Lung (tissue), 12 donors: ENCODE results near the gene PLB1. TPM values are rescaled to one million over a fixed set of nuclear protein-coding genes. Genes with fewer than 3 reads are reported as not detected.

Source experiments
- ATAC-seq: fragments of 200-7000 bp; cut with Tn5 transposase; one replicate; pipeline ENCODE4 v1.9.1; 2020; ENCODE audit warnings: moderate number of reproducible peaks; ENCODE audit not compliant: insufficient read depth, low FRiP score
- DNase-seq, 3 donors: peaks; one replicate each; pipeline ENCODE4 v3.0.0-alpha.2; 2013 to 2017
- H3K27ac ChIP-seq, 2 donors: one replicate each; pipeline ENCODE4 v1.5.1; 2013; ENCODE audit warnings: mild to moderate bottlenecking in 2 of 2, moderate library complexity in 2 of 2, control low read depth in 1 of 2, inconsistent platforms in 1 of 2, low read depth in 1 of 2, low read length in 1 of 2
- H3K27me3 ChIP-seq, 3 donors: one replicate each; pipeline ENCODE4 v1.5.1; 2013; ENCODE audit warnings: low read length in 2 of 3; ENCODE audit not compliant: control insufficient read depth in 3 of 3, insufficient read depth in 3 of 3
- H3K36me3 ChIP-seq, 4 donors: one replicate each; pipeline ENCODE4 v1.5.1; 2013; ENCODE audit warnings: low read length in 4 of 4, mild to moderate bottlenecking in 1 of 4, moderate library complexity in 1 of 4; ENCODE audit not compliant: control insufficient read depth in 4 of 4, insufficient read depth in 4 of 4
- H3K4me1 ChIP-seq, 5 donors: one replicate each; pipeline ENCODE4 v1.5.1; 2013; ENCODE audit warnings: low read length in 5 of 5, mild to moderate bottlenecking in 2 of 5, moderate library complexity in 1 of 5; ENCODE audit not compliant: control insufficient read depth in 5 of 5, insufficient read depth in 5 of 5
- H3K4me3 ChIP-seq: one replicate; pipeline ENCODE4 v1.5.1; 2013; ENCODE audit warnings: mild to moderate bottlenecking, control low read depth, moderate library complexity
- H3K9ac ChIP-seq, 2 donors: one replicate each; pipeline ENCODE4 v1.5.1; 2013; ENCODE audit warnings: low read length in 2 of 2, control low read depth in 1 of 2; ENCODE audit not compliant: insufficient read depth in 1 of 2
- H3K9me3 ChIP-seq, 4 donors: one replicate each; pipeline ENCODE4 v1.5.1; 2013; ENCODE audit warnings: low read length in 3 of 4, mild to moderate bottlenecking in 1 of 4, moderate library complexity in 1 of 4; ENCODE audit not compliant: control insufficient read depth in 4 of 4, insufficient read depth in 3 of 4
- WGBS, 2 donors: extraction: QIAGEN DNeasy Blood & Tissue Kit; methylation state at CpG; one replicate each; pipeline ENCODE4 v1.1.7; 2013; 5-methylcytosine and 5-hydroxymethylcytosine counted together
- polyA plus RNA-seq, 2 donors: library from polyadenylated mRNA; stranded (reverse); fragments of 200-250 nt; gene quantifications; one replicate each; pipeline ENCODE4 v1.2.1, GENCODE V29; 2013
- total RNA-seq, 2 donors: library from RNA; depleted of rRNA in 1 of 2; stranded (reverse); fragments of >200 nt in 1 of 2; gene quantifications; one replicate each; pipeline ENCODE4 v1.2.1, GENCODE V29; 2014 to 2021
- TF ChIP-seq, protein P1 (sequence below): IDR thresholded peaks from 2 replicates; pipeline ENCODE4 v1.5.1; 2012; ENCODE audit warnings: mild to moderate bottlenecking; ENCODE audit errors: control extremely low read depth, extremely low read depth
- donor health status: control.
- donor health status: control.
- donor health status: Bipolar disorder and iron deficiency.
- donor health status: healthy.
- donor health status: DM: yes; HTN: yes; CAD: no.

The PLB1 gene
- total and polyA plus RNA-seq, 4 donors, result 1.0 to 10.3 (median 6.7) TPM

DNA sequence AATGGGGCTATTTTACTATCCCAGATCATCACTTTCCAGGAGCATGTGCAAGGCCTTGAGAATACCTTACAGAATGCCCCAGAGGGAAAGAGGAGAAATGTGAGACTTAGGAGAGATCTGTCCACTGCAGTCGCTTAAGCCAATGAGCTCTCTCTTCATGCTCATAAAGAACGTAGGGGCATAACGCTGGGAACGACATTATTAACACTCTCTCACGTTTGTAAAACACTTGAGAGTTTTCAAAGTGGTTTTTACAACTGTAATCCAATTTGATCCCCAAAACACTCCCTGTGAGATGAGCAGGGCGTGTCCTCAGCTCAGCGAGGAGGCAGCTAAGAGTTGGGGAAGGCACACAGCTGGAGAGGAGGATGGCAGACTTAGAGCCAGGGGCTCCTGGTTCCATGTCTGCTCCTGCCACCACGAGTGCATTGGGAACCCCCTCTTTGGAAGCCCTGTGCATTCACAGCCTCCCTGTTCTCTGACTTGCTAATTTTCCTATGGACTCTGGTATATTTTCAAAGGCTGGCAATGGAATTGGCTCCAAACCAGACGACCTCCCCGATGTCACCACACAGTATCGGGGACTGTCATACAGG, 97.4 kb downstream of the PLB1 start:
- H3K36me3 ChIP-seq, result no peaks in the 10 kb centered on the region
- ATAC-seq, result no peak
- 80 to 86% methylated on average over 11 of the region's 11 CpGs for WGBS, 2 donors
- H3K9me3 ChIP-seq, result no peaks in the 10 kb centered on the region
- no peak for DNase-seq
- no peak overlapping the region for H3K4me3 ChIP-seq
- H3K4me1 ChIP-seq, result peaks cover 0 to 8% (median 4%) of the 10 kb centered on the region in 5 donors
- H3K9ac ChIP-seq, result no peak overlapping the region
- H3K27ac ChIP-seq, result no peak overlapping the region
- TF ChIP-seq, protein P1, sequence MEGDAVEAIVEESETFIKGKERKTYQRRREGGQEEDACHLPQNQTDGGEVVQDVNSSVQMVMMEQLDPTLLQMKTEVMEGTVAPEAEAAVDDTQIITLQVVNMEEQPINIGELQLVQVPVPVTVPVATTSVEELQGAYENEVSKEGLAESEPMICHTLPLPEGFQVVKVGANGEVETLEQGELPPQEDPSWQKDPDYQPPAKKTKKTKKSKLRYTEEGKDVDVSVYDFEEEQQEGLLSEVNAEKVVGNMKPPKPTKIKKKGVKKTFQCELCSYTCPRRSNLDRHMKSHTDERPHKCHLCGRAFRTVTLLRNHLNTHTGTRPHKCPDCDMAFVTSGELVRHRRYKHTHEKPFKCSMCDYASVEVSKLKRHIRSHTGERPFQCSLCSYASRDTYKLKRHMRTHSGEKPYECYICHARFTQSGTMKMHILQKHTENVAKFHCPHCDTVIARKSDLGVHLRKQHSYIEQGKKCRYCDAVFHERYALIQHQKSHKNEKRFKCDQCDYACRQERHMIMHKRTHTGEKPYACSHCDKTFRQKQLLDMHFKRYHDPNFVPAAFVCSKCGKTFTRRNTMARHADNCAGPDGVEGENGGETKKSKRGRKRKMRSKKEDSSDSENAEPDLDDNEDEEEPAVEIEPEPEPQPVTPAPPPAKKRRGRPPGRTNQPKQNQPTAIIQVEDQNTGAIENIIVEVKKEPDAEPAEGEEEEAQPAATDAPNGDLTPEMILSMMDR, result no peak
- H3K27me3 ChIP-seq, result no peaks in the 10 kb centered on the region

DNA sequence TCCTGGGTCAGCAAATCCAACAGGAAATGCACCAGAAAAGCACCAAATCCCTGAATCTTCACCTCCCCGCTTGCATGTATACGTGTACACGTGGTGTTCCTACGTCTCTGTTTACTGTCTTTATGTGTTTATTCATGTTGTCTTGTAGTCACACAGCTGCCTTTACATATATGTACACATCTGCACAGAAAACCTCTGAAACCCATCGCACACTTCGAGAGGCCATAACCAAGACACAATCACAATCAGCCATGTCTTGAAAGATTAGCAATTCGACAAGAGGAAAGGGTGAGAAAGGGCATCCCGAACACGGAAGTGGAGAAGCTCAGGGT, 98.1 kb downstream of the PLB1 start:
- Histone ChIP-seq H3K9me3 (no peaks in the 10 kb centered on the region), H3K36me3 (no peaks in the 10 kb centered on the region), H3K4me3 (no peak overlapping the region), H3K27me3 (no peaks in the 10 kb centered on the region), H3K4me1 (peaks cover 0 to 8% (median 4%) of the 10 kb centered on the region in 5 donors), H3K9ac (no peak overlapping the region), H3K27ac (peak overlapping the region in 1 of 2 donors; percentile 86)
- DNase-seq (no peak), ATAC-seq (no peak)
- 56 to 60% methylated on average over 9 of the region's 9 CpGs for WGBS, 2 donors
- TF ChIP-seq, protein P1, result no peak

DNA sequence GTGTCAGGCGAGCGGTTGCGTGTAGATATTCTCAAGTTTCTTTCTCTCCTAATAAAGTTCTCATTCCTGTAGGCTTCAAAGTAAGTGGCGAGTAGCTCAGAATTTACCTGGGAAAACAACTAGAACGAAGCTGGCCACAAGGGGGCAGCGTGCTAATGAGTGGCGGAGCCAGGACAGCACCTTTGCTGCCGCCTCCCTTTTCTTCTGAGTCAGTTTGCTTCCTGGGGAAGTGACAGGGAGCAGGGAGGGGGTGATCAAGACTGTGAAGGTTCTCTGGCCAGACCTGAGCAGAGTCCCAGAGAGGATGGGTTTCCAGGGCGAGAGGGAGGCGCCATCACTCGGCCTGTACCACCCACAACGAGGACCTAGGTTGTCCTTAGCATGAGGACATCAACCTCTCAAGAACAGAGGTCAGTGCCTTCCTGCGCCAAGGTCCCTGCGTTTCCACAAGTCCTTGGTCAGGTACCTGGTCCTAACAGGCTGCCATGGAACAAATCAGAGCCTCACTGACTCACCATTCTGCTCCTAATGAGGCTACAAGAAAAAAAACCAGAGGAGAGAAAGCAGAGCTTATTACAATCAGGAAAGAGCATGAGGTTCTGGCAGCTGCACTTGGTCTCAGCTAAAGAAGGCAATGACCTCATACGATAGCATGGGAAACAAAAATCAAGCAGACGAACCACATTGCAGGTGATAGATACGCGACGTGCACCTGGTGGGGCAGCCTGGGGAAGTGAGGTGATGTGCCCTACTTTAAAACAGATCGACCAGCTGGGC, 98.7 kb downstream of the PLB1 start:
- Histone ChIP-seq H3K9ac (peak overlapping the region in 1 of 2 donors; percentile 15), H3K27ac (peak overlapping the region; percentile 71 to 86), H3K27me3 (no peaks in the 10 kb centered on the region), H3K9me3 (no peaks in the 10 kb centered on the region), H3K36me3 (no peaks in the 10 kb centered on the region), H3K4me1 (peaks cover 0 to 8% (median 4%) of the 10 kb centered on the region in 5 donors), H3K4me3 (no peak overlapping the region)
- WGBS, 2 donors, result 30 to 31% methylated on average over 20 of the region's 20 CpGs
- ATAC-seq, result peak; percentile 81
- peak; percentile 82 to 88 (median 83) for DNase-seq
- TF ChIP-seq, protein P1, result peak; percentile 73
